ENCODE measurements around the gene BIRC5.
"Not testable (repeated sequence)": the region's sequence is repeated elsewhere in the genome, so short reads cannot be mapped to it uniquely, and the experiment has no call there.

Gene BIRC5

DNA sequence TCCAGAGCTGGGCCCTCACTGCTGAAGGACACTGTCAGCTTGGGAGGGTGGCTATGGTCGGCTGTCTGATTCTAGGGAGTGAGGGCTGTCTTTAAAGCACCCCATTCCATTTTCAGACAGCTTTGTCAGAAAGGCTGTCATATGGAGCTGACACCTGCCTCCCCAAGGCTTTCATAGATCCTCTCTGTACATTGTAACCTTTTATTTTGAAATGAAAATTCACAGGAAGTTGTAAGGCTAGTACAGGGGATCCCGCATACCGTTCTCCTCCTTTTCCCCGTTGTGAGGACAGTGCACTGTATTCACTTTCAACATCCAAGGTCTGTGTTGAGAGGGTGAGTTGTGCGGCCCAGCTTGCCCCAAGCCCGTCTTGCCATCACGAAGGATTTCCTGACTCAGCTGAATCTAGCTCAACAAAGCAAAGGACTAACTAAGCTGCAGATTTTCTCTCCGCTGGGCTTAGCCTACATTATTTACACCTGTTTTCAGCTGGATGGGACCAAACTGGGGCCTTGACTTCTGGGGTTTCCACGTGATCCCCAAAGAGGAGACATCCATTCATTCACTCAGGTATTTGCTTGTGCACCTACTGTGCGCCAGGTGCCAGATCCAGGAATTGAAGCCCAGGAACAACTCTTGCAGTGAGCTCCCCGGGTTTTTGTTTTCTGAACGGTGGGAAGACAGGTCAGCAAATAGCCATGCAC is 12.2 kb downstream of the BIRC5 start:
- DNase-seq, result no peak

DNA sequence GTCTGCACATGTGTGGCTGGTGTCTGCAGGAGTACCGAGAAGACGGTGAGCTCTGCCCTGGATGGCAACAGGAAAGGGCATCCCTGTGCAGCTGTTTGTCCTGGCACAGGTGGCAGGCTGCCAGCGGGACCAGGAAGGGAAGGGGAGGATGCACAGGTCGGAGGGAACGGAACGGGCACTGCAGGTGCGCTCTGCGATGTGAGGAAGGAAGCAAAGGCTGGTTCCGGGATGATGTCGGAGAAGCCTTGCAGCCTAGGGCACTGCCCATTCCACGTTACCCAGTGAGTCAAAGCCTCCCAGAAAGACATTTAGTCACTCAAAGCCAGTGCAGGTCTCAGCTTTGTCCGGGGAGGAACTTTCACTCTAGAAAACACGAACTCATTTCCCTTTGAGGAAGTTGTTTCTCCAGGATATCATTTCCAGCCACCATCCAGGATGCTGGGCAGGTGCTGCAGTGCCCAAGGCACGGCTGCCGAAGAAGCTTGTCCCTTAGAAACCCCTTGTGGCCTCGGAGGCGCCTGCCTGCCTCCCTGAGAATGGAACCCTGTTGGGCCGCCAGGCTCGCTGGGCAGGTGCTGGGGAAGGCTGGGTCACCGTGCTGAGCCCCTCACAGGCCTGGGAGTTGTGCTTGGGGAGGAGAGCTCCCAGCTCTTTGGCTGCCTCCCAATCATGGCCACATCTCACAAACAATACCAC is 12.9 kb downstream of the BIRC5 start:
- DNase-seq, result no peak

DNA sequence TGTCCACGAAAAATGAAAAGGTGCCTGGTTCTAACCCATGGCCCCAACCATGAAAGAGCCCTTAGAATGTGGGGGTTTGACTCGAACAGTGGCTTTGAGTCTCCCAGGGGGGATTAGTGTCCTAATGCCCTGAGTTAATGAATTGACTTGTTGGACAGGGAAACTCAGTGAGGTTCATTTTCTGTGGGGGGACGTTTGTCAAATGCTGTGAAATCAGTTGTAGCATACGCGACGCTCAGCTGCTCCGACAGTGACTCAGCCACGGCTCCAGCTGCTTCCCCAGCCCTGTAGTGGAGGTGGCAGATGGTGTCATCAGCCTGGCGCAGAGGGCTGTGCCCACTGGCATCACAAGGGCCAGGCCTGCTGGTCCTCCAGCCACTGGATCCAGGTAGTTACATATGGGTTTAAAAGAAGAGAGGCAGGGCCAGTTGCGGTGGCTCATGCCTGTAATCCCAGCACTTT is 13.4 kb downstream of the BIRC5 start:
- DNase-seq, result no peak

DNA sequence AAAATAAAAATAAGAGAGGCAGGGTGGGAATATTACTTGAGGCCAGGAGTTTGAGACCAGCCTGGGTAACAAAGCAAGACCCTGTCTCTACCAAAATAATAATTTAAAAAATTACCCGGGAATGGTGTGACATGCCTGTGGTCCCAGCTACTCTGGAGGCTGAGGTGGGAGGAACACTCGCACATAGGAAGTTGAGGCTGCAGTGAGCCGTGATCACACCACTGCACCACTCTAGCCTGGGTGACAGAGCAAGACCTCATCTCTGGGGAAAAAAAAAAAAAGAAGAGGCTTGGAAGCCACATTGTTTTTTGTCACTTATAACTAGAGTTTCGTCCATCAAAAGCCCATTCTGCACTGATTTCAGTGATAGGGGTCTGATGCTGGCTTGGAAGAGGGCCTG is 14.1 kb downstream of the BIRC5 start:
- DNase-seq, result no peak

GRCh38 chr17:78230252-78230962 is 16.4 kb downstream of the BIRC5 start:
- no peak for DNase-seq

GRCh38 chr17:78230996-78231935 is 17.2 kb downstream of the BIRC5 start, which contains the start of gene TMEM235:
TSS of gene TMEM235 (plus strand) at chr17:78231631. CDS start at chr17:78232024, 393 bp downstream.
- DNase-seq, result no peak

- peak; percentile 55 for DNase-seq
Measured at GRCh38 chr17:78231991-78232858, 18.2 kb downstream of the BIRC5 start.

DNA sequence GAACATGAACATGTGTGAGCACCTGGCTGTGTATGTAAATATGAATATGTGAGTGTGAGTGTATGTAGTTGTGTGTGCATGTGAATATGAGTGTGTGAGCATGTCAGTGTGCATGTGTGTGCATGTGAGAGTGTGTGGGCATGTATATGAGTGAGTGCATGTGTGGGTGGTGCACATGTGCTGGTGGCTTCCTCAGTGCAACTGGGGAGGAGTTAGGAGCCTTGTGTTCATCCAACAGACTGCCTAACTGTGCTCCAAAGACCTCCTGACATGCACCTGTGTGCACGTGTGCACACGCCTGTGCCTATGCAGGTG is 18.8 kb downstream of the BIRC5 start:
- no peak for DNase-seq

DNA sequence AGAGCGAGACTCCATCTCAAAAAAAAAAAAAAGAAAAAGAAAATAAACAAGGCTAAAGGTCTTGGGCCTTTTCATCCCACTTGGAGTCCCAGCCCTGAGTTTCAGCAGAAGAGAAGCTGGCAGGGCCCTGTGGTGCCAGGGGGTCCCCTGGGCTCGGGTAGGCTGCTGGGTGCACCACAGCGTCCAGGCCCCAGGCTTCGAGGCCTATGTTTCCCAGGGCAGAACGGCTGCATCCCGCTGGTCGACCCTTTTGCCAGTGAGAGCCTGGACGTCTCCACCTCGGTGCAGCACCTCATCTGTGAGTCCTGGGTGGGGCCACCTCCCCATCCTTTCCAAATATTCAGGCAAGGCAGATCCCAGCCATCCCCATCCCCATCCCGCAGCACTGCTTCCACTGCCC is 19.6 kb downstream of the BIRC5 start:
- no peak for DNase-seq

DNA sequence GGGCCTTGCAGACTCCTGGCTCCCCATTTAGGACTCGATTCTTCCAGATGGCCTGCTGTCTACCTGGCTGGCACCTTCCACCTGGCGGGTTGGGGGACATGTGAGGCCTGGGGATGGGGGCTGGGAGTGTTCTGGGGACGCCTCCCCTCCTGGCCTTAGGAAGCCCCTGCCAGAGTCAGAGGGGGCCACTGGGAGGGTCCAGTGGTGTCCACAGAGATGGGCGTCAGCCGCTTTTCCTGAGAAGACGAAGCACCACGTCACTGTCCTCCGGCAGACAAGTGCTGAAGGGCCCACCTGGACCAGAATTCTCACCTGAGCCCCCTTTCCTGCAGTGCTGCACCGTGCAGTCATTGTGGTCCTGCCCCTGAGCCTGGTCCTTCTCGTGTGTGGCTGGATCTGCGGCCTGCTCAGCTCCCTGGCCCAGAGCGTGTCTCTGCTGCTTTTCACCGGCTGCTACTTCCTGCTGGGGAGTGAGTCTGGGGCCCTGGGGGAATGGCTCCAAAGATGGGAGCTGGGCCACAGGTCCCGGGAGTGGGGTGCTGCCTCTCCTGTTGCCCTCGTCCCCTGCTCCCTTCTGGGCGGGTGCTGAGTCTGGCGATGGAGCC is 20.3 kb downstream of the BIRC5 start:
- no peak for DNase-seq

DNA sequence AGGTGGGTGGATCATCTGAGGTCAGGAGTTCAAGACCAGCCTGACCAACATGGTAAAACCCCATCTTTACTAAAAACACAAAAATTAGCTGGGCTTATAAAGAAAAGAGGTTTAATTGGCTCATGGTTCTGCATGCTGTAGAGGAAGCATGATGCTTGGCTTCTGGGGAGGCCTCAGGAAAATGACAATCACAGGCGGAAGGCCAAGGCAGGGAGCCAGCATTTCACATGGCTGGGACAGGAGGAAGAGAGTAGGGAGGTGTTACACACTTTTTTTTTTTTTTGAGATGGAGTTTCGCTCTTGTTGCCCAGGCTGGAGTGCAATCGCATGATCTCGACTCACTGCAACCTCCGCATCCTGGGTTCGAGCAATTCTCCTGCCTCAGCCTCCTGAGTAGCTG is 21.0 kb downstream of the BIRC5 start:
- DNase-seq, result not testable (repeated sequence)

GRCh38 chr17:78235885-78236284 is 21.8 kb downstream of the BIRC5 start:
- DNase-seq, result no peak

GRCh38 chr17:78236362-78237127 is 22.5 kb downstream of the BIRC5 start:
- DNase-seq, result no peak

DNA sequence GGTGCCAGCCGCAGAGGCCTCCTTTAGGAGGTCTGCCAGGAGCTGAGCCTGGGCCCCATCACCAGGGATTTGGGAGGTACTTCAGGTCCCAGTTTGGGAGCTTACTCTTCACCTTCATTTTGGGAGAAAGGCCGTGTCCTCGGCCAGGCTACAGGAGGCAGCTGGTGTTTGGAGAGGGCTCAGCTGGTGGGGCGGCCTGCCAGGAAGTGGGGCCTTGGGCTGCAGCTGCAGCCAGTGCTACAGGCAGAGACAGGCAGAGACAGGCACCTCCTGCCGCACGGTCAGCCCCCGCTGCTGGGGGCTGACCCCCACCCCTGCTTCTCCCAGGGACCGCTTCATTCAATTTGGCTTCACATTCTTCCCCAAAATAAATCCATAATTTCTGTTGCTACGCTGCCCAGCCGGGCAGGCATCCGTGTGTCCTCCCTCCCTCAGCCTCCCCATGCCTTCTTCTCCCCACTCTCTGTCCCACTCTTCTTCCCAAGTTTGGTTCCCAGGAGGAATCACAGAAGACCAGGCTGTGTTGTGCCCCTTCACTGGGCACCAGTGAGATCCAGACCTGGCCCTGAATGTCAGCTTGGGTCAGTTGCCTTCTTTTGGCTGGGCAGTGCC is 23.5 kb downstream of the BIRC5 start:
- no peak for DNase-seq

GRCh38 chr17:78238823-78239488 is 24.9 kb downstream of the BIRC5 start:
- DNase-seq, result no peak

DNA sequence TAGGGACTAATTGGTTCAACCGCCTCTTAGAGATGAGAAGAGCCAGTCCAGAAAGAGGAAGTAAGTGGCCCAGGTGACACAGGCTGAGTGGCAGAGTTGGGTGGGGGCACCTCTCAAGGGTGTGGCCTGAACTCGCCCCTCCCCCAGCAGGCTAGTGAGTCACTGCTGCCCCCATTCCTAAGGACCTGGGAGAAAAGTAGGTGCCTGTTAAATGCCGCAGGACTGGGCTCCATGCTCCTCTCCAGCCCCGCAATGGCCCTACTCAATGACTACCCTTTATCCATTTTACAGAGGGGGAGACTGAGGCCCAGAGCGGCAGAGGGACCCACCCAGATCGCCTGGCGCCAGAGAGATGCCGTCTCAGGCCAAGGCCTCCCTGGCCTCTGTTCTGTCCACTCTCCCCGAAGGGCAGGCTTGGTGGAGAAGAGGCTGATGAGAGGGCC is 25.5 kb downstream of the BIRC5 start:
- DNase-seq, result no peak

DNA sequence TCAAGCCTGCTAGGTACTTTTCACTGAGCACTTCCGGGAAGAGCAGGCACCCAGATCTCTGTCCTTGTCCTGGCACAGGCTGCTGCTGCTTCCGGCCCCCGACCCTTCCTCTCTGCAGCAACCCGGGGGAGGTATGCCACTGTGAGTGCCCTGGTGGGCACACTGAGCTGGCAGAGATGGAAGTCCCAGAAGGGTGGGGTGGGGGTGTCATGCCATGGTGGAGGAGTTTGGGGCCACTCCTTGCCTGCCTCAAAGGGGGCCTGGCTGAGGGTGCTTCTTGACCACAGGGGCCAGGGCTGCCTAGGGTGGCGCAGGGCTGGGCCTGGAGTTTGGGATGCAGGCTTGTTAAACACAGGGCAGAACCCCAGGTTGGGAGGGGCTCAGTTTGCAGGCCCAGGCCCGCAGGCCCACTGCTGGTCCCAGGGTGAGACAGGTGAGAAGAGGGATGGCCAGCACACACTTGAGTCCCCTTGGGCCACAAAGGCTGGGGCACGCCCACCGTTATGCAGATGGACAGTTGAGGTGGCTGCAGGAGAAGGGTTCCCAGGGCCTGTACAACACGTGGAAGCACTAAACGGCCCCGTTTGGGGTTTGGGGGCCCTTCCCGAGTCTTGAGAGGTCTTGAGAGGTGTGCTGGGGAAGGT is 26.1 kb downstream of the BIRC5 start:
- no peak for DNase-seq

DNA sequence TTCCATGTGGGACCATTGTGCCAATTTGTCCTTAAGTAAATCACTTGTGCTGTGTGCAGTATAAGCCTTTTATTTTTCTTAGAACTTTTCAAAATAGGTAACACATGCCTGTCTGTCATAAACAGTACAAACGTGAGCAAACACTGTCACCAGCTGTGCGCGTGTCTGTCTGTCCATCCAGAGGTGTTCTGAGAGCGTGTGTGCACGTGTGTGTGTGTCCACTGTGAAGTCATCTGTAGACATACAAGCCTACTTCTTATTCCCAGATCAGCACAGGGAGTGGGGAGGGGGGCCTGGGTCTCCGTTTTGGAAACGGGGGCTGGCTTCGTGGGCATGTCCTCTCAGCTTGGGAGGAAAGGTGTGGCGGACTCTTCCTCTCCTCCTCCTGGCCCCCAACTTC is 26.8 kb downstream of the BIRC5 start:
- no peak for DNase-seq
